CD4-positive, alpha-beta T cell treated with Interleukin-21 for 1 hour (primary cell): ENCODE measurements around the gene HLA-F.
A peak's percentile ranks its signal among the peaks of the same experiment; 100 is the strongest.

ENCODE experiments used
- DNase-seq: peaks from one replicate; pipeline ENCODE4 v3.0.0-alpha.2; 2020

HLA-F gene

GRCh38 chr6:29723262-29723665, at the start of gene HLA-F:
Gene HLA-F (plus strand): TSS chr6:29723434. CDS start chr6:29723464, 30 bp downstream.
- DNase-seq, result peak; percentile 97

- DNase-seq, result no peak
Observed at GRCh38 chr6:29674008-29674407, 49.2 kb upstream of the HLA-F start.

GRCh38 chr6:29675561-29675960, 47.7 kb upstream of the HLA-F start:
- DNase-seq, result no peak

GRCh38 chr6:29676981-29677601, 46.1 kb upstream of the HLA-F start:
- DNase-seq, result no peak

GRCh38 chr6:29678114-29678513, 45.1 kb upstream of the HLA-F start:
- no peak for DNase-seq

- no peak for DNase-seq
Observed at GRCh38 chr6:29679962-29680361, 43.3 kb upstream of the HLA-F start.

GRCh38 chr6:29680416-29680815, 42.8 kb upstream of the HLA-F start:
- DNase-seq, result no peak

- no peak for DNase-seq
Observed at GRCh38 chr6:29680904-29681303, 42.3 kb upstream of the HLA-F start, which contains the start of gene ZFP57. Gene ZFP57 (minus strand): TSS chr6:29681152. CDS start chr6:29677003, 4,149 bp downstream.

GRCh38 chr6:29681811-29682210, 41.4 kb upstream of the HLA-F start:
- no peak for DNase-seq

GRCh38 chr6:29685718-29686326, 37.4 kb upstream of the HLA-F start:
- no peak for DNase-seq

- DNase-seq, result no peak
Observed at GRCh38 chr6:29694637-29695036, 28.6 kb upstream of the HLA-F start.

GRCh38 chr6:29696147-29697125, 26.8 kb upstream of the HLA-F start:
- no peak for DNase-seq

GRCh38 chr6:29702519-29703103, 20.6 kb upstream of the HLA-F start:
- DNase-seq, result peak; percentile 75

- peak; percentile 56 for DNase-seq
Observed at GRCh38 chr6:29705389-29706231, 17.6 kb upstream of the HLA-F start.

- peak; percentile 83 for DNase-seq
Observed at GRCh38 chr6:29708432-29709179, 14.6 kb upstream of the HLA-F start.

- DNase-seq, result no peak
Observed at GRCh38 chr6:29709188-29709587, 14.0 kb upstream of the HLA-F start.

- no peak for DNase-seq
Observed at GRCh38 chr6:29710281-29710941, 12.8 kb upstream of the HLA-F start.

- peak; percentile 55 for DNase-seq
Observed at GRCh38 chr6:29720863-29721262, 2.4 kb upstream of the HLA-F start.

- DNase-seq, result peak; percentile 90
Observed at GRCh38 chr6:29723666-29724588, 693 bp downstream of the HLA-F start.
